WI38 (cell line): ENCODE measurements around the gene JDP2.

Source experiments
- H3K4me3 ChIP-seq: 2 replicates; pipeline ENCODE4 v1.5.1; 2011; ENCODE audit warnings: low read depth, mild to moderate bottlenecking, control low read depth, low read length
- TF ChIP-seq, protein P1 (sequence below): IDR thresholded peaks from 2 replicates; pipeline ENCODE4 v1.5.1; 2012; ENCODE audit warnings: low read depth, mild to moderate bottlenecking, control low read depth, low read length

The JDP2 gene

DNA sequence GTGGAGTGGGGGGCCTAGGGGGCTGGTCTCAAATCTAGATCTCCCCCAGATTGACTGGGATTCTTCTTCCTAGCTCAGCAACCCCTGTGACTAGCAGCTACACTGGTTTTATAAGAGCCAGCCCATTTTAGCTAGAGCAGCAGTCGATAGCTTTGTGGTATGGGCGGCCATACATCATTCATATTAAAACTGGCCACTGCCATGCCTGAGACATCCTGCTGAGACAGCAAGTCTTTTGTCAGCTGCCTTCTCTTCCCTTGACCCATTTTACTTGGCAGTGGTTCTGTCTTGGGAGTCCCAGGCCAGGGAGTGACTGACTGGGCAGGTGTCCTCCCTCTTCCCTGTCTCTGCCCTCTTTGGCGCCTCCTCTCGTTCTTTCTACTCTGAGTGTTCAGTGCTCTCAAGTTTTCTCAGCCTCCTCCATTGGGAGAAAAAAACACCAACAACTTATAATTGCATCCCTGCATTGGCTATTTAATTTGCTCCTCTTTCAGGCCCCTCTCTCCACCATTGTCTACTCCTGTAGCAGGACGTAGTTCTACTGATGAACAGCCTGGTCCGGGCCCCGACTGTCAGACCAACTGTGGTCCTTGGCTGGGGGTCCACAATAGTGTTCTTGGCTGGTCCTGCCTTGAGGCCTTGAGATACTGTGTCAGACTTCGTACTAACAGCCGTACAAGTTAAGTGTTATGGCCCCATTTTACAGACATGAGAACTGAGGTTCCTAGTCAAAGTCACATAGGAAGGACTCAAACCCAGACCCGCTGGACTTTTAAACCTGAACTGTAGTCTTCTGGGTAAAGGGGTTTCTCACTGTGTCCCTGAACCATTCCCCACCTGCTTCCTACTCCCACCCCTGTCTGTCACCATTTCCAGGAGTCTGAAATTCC, 18.3 kb upstream of the JDP2 start:
- TF ChIP-seq, protein P1, sequence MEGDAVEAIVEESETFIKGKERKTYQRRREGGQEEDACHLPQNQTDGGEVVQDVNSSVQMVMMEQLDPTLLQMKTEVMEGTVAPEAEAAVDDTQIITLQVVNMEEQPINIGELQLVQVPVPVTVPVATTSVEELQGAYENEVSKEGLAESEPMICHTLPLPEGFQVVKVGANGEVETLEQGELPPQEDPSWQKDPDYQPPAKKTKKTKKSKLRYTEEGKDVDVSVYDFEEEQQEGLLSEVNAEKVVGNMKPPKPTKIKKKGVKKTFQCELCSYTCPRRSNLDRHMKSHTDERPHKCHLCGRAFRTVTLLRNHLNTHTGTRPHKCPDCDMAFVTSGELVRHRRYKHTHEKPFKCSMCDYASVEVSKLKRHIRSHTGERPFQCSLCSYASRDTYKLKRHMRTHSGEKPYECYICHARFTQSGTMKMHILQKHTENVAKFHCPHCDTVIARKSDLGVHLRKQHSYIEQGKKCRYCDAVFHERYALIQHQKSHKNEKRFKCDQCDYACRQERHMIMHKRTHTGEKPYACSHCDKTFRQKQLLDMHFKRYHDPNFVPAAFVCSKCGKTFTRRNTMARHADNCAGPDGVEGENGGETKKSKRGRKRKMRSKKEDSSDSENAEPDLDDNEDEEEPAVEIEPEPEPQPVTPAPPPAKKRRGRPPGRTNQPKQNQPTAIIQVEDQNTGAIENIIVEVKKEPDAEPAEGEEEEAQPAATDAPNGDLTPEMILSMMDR = no peak
- H3K4me3 ChIP-seq = no peak overlapping the region

GRCh38 chr14:75411214-75411540, 16.6 kb upstream of the JDP2 start:
- H3K4me3 ChIP-seq = no peak overlapping the region
- TF ChIP-seq, protein P1 = no peak

GRCh38 chr14:75413013-75413412, 14.8 kb upstream of the JDP2 start:
- TF ChIP-seq, protein P1 = no peak
- H3K4me3 ChIP-seq = no peak overlapping the region

GRCh38 chr14:75417674-75418073, 10.1 kb upstream of the JDP2 start:
- TF ChIP-seq, protein P1 = no peak

GRCh38 chr14:75418850-75419768, 8.7 kb upstream of the JDP2 start:
- H3K4me3 ChIP-seq = no peak overlapping the region
- TF ChIP-seq, protein P1 = no peak

More at GRCh38 chr14:75417674-75418073, 10.1 kb upstream of the JDP2 start:
- no peak overlapping the region for H3K4me3 ChIP-seq

DNA sequence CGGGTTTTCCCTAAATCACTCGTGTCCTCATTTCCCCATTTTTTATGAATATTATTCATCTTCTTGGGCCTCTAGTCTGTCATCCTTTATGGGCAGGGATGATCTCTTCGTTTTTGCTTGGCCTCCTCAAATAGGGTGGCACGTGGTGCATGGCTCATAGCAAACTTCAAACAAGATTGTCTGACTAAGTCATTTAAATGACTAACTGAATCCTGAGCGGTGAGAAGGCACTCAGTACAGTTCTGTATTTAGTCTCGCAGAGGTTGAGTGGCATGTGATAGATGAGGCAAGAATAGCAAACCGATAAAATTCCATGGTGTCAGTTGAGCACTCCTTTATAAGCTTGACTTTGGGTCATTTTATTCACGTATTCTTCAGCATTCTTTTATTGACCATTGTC, 5.7 kb upstream of the JDP2 start:
- TF ChIP-seq, protein P1 = no peak
- H3K4me3 ChIP-seq = no peak overlapping the region
